ENCODE measurements around the gene NXPH3. TPM values are rescaled to one million over a fixed set of nuclear protein-coding genes. Genes with fewer than 3 reads are reported as not detected.

The NXPH3 gene
- total RNA-seq, 2 donors from 2014 or later: 0.42 to 2.1 TPM

- H3K27ac ChIP-seq: no peak overlapping the region
- H3K27me3 ChIP-seq: no peaks in the 10 kb centered on the region
- no peak overlapping the region for H3K9ac ChIP-seq (ENCODE audit: low read depth in 2 of 2, low read length in 2 of 2)
- H3K4me3 ChIP-seq: no peak overlapping the region
- H3K36me3 ChIP-seq: no peaks in the 10 kb centered on the region
- TF ChIP-seq CTCF (IDR thresholded peaks at IDR 0.05): no peak
- no peak for DNase-seq
- H3K4me1 ChIP-seq: no peaks in the 10 kb centered on the region
- intact Hi-C loops (cut with DNase I): no loop called here
- H3K9me3 ChIP-seq: no peaks in the 10 kb centered on the region
These were observed 37.6 kb downstream of the NXPH3 start for GRCh38 chr17:49613182-49613800.

GRCh38 chr17:49616086-49616485 lies 40.4 kb downstream of the NXPH3 start:
- Histone ChIP-seq H3K9ac (ENCODE audit: low read depth in 2 of 2, low read length in 2 of 2) (no peak overlapping the region), H3K9me3 (no peaks in the 10 kb centered on the region), H3K27ac (peak overlapping the region; percentile 18), H3K36me3 (peaks cover 11% of the 10 kb centered on the region), H3K4me1 (no peaks in the 10 kb centered on the region), H3K27me3 (no peaks in the 10 kb centered on the region), H3K4me3 (no peak overlapping the region)
- intact Hi-C loops (cut with DNase I): no loop called here
- TF ChIP-seq CTCF (IDR thresholded peaks at IDR 0.05): no peak
- DNase-seq: no peak

GRCh38 chr17:49616601-49617131 lies 41.0 kb downstream of the NXPH3 start:
- peak; percentile 28 for DNase-seq
- H3K36me3 ChIP-seq: peaks cover 13% of the 10 kb centered on the region
- H3K4me1 ChIP-seq: no peaks in the 10 kb centered on the region
- H3K4me3 ChIP-seq: no peak overlapping the region
- H3K27me3 ChIP-seq: no peaks in the 10 kb centered on the region
- peak overlapping the region; percentile 18 for H3K27ac ChIP-seq
- H3K9ac ChIP-seq (ENCODE audit: low read depth in 2 of 2, low read length in 2 of 2): no peak overlapping the region
- TF ChIP-seq CTCF (IDR thresholded peaks at IDR 0.05): no peak
- no peaks in the 10 kb centered on the region for H3K9me3 ChIP-seq
- intact Hi-C loops (cut with DNase I): no loop called here

GRCh38 chr17:49618028-49618611 lies 42.4 kb downstream of the NXPH3 start:
- H3K27me3 ChIP-seq: no peaks in the 10 kb centered on the region
- no peak overlapping the region for H3K27ac ChIP-seq
- H3K9me3 ChIP-seq: no peaks in the 10 kb centered on the region
- no peak for DNase-seq
- H3K9ac ChIP-seq (ENCODE audit: low read depth in 2 of 2, low read length in 2 of 2): no peak overlapping the region
- intact Hi-C loops (cut with DNase I): no loop called here
- no peaks in the 10 kb centered on the region for H3K4me1 ChIP-seq
- TF ChIP-seq CTCF (IDR thresholded peaks at IDR 0.05): no peak
- no peak overlapping the region for H3K4me3 ChIP-seq
- peaks cover 13% of the 10 kb centered on the region for H3K36me3 ChIP-seq

- Histone ChIP-seq H3K4me3 (no peak overlapping the region), H3K27ac (peak overlapping the region; percentile 12), H3K36me3 (peaks cover 13% of the 10 kb centered on the region), H3K27me3 (no peaks in the 10 kb centered on the region), H3K9me3 (no peaks in the 10 kb centered on the region), H3K9ac (ENCODE audit: low read depth in 2 of 2, low read length in 2 of 2) (no peak overlapping the region), H3K4me1 (no peaks in the 10 kb centered on the region)
- intact Hi-C loops (cut with DNase I): no loop called here
- TF ChIP-seq CTCF (IDR thresholded peaks at IDR 0.05): no peak
- no peak for DNase-seq
These were observed 45.7 kb downstream of the NXPH3 start for GRCh38 chr17:49621420-49621819.

Data from colonic mucosa (tissue), 4 donors.